ENCODE results near the gene KCNQ4. TPM values are rescaled to one million over a fixed set of nuclear protein-coding genes. Genes with fewer than 3 reads are reported as not detected.

The KCNQ4 gene
- total and polyA plus RNA-seq, 2 of the 8 experiments (the other 6 are each of a cell fraction or from before 2014, with no cell fraction given), result 2.2 to 3.9 TPM

DNA sequence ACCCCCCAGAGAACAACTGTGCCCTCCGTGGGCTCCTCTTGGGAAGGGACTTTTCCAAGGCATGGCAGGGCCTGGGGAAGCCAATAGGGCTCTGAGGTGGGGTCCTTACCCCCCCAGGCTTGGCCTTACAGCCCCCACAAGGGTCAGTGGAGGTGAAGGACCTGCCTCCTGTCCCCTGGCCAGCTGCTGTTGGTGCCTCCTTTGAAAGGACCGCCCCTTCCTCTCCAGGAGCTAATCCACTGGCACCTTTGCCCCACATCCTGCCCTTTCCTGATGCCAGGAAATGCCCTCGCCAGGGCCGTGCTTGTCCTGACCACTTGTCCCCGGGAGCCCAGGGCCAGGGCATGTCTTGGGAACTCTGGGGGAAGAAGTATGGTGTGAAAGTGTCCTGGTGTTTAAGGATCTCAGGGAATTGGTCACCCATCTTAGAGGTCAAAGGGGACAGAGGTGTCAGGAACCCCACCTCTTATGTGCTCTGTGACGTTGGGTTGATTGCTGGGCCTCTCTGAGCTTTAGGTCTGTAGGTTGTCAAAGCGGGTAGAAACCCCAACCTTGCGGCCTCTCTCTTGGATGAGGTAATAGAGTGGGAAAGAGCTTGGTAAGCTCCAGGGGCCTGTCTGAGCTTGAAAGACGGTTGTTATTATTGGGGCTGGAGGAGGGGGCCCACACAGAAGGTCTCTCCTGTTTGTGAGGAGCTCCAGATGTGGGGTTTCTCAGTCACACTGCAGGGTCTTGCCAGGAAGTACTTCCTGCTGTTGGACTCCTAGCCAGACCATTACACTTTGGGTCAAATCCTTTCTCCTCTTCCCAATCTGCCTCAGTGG is 2.8 kb downstream of the KCNQ4 start (continued):
- TF ChIP-seq, protein P1, sequence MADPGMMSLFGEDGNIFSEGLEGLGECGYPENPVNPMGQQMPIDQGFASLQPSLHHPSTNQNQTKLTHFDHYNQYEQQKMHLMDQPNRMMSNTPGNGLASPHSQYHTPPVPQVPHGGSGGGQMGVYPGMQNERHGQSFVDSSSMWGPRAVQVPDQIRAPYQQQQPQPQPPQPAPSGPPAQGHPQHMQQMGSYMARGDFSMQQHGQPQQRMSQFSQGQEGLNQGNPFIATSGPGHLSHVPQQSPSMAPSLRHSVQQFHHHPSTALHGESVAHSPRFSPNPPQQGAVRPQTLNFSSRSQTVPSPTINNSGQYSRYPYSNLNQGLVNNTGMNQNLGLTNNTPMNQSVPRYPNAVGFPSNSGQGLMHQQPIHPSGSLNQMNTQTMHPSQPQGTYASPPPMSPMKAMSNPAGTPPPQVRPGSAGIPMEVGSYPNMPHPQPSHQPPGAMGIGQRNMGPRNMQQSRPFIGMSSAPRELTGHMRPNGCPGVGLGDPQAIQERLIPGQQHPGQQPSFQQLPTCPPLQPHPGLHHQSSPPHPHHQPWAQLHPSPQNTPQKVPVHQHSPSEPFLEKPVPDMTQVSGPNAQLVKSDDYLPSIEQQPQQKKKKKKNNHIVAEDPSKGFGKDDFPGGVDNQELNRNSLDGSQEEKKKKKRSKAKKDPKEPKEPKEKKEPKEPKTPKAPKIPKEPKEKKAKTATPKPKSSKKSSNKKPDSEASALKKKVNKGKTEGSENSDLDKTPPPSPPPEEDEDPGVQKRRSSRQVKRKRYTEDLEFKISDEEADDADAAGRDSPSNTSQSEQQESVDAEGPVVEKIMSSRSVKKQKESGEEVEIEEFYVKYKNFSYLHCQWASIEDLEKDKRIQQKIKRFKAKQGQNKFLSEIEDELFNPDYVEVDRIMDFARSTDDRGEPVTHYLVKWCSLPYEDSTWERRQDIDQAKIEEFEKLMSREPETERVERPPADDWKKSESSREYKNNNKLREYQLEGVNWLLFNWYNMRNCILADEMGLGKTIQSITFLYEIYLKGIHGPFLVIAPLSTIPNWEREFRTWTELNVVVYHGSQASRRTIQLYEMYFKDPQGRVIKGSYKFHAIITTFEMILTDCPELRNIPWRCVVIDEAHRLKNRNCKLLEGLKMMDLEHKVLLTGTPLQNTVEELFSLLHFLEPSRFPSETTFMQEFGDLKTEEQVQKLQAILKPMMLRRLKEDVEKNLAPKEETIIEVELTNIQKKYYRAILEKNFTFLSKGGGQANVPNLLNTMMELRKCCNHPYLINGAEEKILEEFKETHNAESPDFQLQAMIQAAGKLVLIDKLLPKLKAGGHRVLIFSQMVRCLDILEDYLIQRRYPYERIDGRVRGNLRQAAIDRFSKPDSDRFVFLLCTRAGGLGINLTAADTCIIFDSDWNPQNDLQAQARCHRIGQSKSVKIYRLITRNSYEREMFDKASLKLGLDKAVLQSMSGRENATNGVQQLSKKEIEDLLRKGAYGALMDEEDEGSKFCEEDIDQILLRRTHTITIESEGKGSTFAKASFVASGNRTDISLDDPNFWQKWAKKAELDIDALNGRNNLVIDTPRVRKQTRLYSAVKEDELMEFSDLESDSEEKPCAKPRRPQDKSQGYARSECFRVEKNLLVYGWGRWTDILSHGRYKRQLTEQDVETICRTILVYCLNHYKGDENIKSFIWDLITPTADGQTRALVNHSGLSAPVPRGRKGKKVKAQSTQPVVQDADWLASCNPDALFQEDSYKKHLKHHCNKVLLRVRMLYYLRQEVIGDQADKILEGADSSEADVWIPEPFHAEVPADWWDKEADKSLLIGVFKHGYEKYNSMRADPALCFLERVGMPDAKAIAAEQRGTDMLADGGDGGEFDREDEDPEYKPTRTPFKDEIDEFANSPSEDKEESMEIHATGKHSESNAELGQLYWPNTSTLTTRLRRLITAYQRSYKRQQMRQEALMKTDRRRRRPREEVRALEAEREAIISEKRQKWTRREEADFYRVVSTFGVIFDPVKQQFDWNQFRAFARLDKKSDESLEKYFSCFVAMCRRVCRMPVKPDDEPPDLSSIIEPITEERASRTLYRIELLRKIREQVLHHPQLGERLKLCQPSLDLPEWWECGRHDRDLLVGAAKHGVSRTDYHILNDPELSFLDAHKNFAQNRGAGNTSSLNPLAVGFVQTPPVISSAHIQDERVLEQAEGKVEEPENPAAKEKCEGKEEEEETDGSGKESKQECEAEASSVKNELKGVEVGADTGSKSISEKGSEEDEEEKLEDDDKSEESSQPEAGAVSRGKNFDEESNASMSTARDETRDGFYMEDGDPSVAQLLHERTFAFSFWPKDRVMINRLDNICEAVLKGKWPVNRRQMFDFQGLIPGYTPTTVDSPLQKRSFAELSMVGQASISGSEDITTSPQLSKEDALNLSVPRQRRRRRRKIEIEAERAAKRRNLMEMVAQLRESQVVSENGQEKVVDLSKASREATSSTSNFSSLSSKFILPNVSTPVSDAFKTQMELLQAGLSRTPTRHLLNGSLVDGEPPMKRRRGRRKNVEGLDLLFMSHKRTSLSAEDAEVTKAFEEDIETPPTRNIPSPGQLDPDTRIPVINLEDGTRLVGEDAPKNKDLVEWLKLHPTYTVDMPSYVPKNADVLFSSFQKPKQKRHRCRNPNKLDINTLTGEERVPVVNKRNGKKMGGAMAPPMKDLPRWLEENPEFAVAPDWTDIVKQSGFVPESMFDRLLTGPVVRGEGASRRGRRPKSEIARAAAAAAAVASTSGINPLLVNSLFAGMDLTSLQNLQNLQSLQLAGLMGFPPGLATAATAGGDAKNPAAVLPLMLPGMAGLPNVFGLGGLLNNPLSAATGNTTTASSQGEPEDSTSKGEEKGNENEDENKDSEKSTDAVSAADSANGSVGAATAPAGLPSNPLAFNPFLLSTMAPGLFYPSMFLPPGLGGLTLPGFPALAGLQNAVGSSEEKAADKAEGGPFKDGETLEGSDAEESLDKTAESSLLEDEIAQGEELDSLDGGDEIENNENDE (IDR thresholded peaks at IDR 0.05; ENCODE audit: insufficient replicate concordance, low read length), result no peak
- TF ChIP-seq MAFK (IDR thresholded peaks at IDR 0.05; ENCODE audit: low read depth, low read length) (no peak), EP300 (IDR thresholded peaks at IDR 0.05; ENCODE audit: borderline replicate concordance in 1 of 2, low read depth in 2 of 2, low read length in 2 of 2) (no peak), EGR1 (IDR thresholded peaks at IDR 0.05; ENCODE audit: borderline replicate concordance, low read depth, low read length) (no peak), RNF2 (IDR thresholded peaks at IDR 0.05; ENCODE audit: borderline replicate concordance, low read depth, low read length, missing control alignments, poor library complexity, severe bottlenecking) (no peak), SRF (IDR thresholded peaks at IDR 0.05; ENCODE audit: low read depth, low read length) (no peak), BRCA1 (IDR thresholded peaks at IDR 0.05; ENCODE audit: low read depth, low read length) (no peak), GTF2F1 (IDR thresholded peaks at IDR 0.05; ENCODE audit: borderline replicate concordance, low read depth, low read length) (no peak)
